Endothelial cell of umbilical vein (primary cell): ENCODE results near the gene TOP3A. TPM values are rescaled to one million over a fixed set of nuclear protein-coding genes. Genes with fewer than 3 reads are reported as not detected.

Experiments
- BruUV-seq: library from RNA; stranded (reverse); fragments of 400-500 nt; replicated peaks from 2 replicates; lab custom pipeline; 2021; lab: Mats Ljungman, UMichigan
- CTCF ChIA-PET: fragments of 300-600, 350-600 bp; sonication (Branson Sonifier 250); formaldehyde crosslinking; loops from one replicate; lab custom pipeline; 2021; ENCODE audit warnings: antibody characterized with exemption, inconsistent platforms; lab: Charles Lee
- POLR2A ChIA-PET: fragments of 300-600, 350-600 bp; sonication (Branson Sonifier 250); formaldehyde crosslinking; loops from one replicate; lab custom pipeline; 2021; ENCODE audit warnings: antibody characterized with exemption, inconsistent platforms; lab: Charles Lee
- DNase-seq: peaks from one replicate; pipeline ENCODE4 v3.0.0-alpha.2; 2011; ENCODE audit warnings: low read depth, low spot score
- FAIRE-seq: peaks from 2 replicates; lab custom pipeline; 2011; peaks lifted over from hg19 to GRCh38; lab: Jason Lieb, UNC
- H2AFZ ChIP-seq: 2 replicates; pipeline ENCODE4 v1.6.0; 2012; ENCODE audit warnings: low read depth, low read length, control low read depth, inconsistent platforms
- H3K27ac ChIP-seq: 2 replicates; pipeline ENCODE4 v1.5.1; 2011; ENCODE audit warnings: low read depth, mild to moderate bottlenecking, control low read depth, low read length, moderate library complexity; ENCODE audit not compliant: insufficient read depth
- H3K27me3 ChIP-seq, 2 experiments: 2 replicates each; pipeline versions ENCODE4 v1.6.0 to v1.6.1; 2011; ENCODE audit warnings: low read length in 2 of 2, mixed read lengths in 1 of 2; ENCODE audit not compliant: control insufficient read depth in 2 of 2, insufficient read depth in 2 of 2
- H3K36me3 ChIP-seq, 2 experiments: 2 replicates in 1 of 2; 3 replicates in 1 of 2; pipeline ENCODE4 v1.5.1; 2011; ENCODE audit warnings: low read length in 2 of 2, mild to moderate bottlenecking in 1 of 2, moderate library complexity in 1 of 2; ENCODE audit not compliant: control insufficient read depth in 2 of 2, insufficient read depth in 2 of 2; ENCODE audit errors: extremely low read depth in 1 of 2
- H3K4me1 ChIP-seq: 3 replicates; pipeline ENCODE4 v1.5.1; 2011; ENCODE audit warnings: mild to moderate bottlenecking, low read length; ENCODE audit not compliant: control insufficient read depth, insufficient read depth; ENCODE audit errors: extremely low read depth
- H3K4me2 ChIP-seq: 2 replicates; pipeline ENCODE4 v1.6.1; 2011; ENCODE audit warnings: low read length, control low read depth, mixed read lengths; ENCODE audit not compliant: insufficient read depth
- H3K4me3 ChIP-seq, 3 experiments: fragments of 200-600 bp in 1 of 3; sonication (generic), shearing (Covaris generic) in 1 of 3; replicated peaks in 1 of 3; 2 replicates each; pipeline ENCODE4 v1.5.1; 2011 to 2016; ENCODE audit warnings: control low read depth in 3 of 3, low read length in 3 of 3, mild to moderate bottlenecking in 2 of 3, inconsistent platforms in 1 of 3, low read depth in 1 of 3, moderate library complexity in 1 of 3; ENCODE audit not compliant: insufficient read depth in 1 of 3
- H3K79me2 ChIP-seq: 2 replicates; pipeline ENCODE4 v1.6.0; 2012; ENCODE audit warnings: low read length, inconsistent platforms; ENCODE audit not compliant: control insufficient read depth, insufficient read depth
- H3K9ac ChIP-seq: replicated peaks from 2 replicates; pipeline ENCODE3; 2011; ENCODE audit warnings: low read length, control low read depth; ENCODE audit not compliant: insufficient read depth; ENCODE audit errors: extremely low read depth
- H3K9me1 ChIP-seq: replicated peaks from 3 replicates; pipeline ENCODE4 v1.6.0; 2011; ENCODE audit warnings: mild to moderate bottlenecking, low read length; ENCODE audit not compliant: control insufficient read depth, insufficient read depth; ENCODE audit errors: extremely low read depth
- H3K9me3 ChIP-seq: replicated peaks from 2 replicates; pipeline ENCODE4 v1.5.1; 2012; ENCODE audit warnings: low read length, inconsistent platforms; ENCODE audit not compliant: control insufficient read depth, insufficient read depth
- H4K20me1 ChIP-seq: replicated peaks from 2 replicates; pipeline ENCODE3; 2011; ENCODE audit warnings: mild to moderate bottlenecking, low read length; ENCODE audit not compliant: control insufficient read depth, insufficient read depth; ENCODE audit errors: extremely low read depth
- CTCF ChIP-seq, 2 donors: IDR thresholded peaks; 1 replicate in 1 of 2; 2 replicates in 1 of 2; pipeline ENCODE4 v1.5.1; 2011; ENCODE audit warnings: low read length in 2 of 2, mild to moderate bottlenecking in 2 of 2, moderate library complexity in 2 of 2, control low read depth in 1 of 2, inconsistent platforms in 1 of 2, low read depth in 1 of 2; ENCODE audit not compliant: insufficient read depth in 1 of 2; ENCODE audit errors: extremely low read depth in 1 of 2
- EZH2 ChIP-seq: IDR thresholded peaks from 2 replicates; pipeline ENCODE4 v1.6.1; 2012; ENCODE audit warnings: borderline replicate concordance, low read depth, mild to moderate bottlenecking, moderate library complexity, low read length, inconsistent platforms; ENCODE audit not compliant: severe bottlenecking
- FOS ChIP-seq: IDR thresholded peaks from 2 replicates; pipeline ENCODE4 v1.6.1; 2011; ENCODE audit warnings: mild to moderate bottlenecking, low read length, moderate library complexity, borderline replicate concordance; ENCODE audit not compliant: insufficient read depth
- GATA2 ChIP-seq: IDR thresholded peaks from 2 replicates; pipeline ENCODE4 v1.7.0; 2011; ENCODE audit warnings: low read depth, mild to moderate bottlenecking, moderate library complexity, mixed read lengths, low read length; ENCODE audit not compliant: insufficient read length, insufficient read depth
- JUN ChIP-seq: IDR thresholded peaks from 2 replicates; pipeline ENCODE4 v1.6.1; 2011; ENCODE audit warnings: borderline replicate concordance, low read depth; ENCODE audit not compliant: insufficient read length, insufficient read depth
- MAX ChIP-seq: IDR thresholded peaks from 2 replicates; pipeline ENCODE4 v1.6.1; 2011; ENCODE audit not compliant: insufficient read depth, insufficient read length
- MYC ChIP-seq: IDR thresholded peaks from one replicate; pipeline ENCODE4 v1.6.1; 2011; ENCODE audit warnings: mild to moderate bottlenecking, low read depth, low read length
- POLR2A ChIP-seq: IDR thresholded peaks from 2 replicates; pipeline ENCODE4 v1.6.1; 2012; ENCODE audit warnings: low read depth, mild to moderate bottlenecking, control low read depth, low read length
- POLR2AphosphoS5 ChIP-seq: IDR thresholded peaks from 2 replicates; pipeline ENCODE4 v1.6.1; 2012; ENCODE audit warnings: low read depth, mild to moderate bottlenecking, control low read depth, low read length, moderate library complexity; ENCODE audit not compliant: insufficient read depth
- dilution Hi-C: fragments of 300-500 bp; cut with MboI; formaldehyde crosslinking; loops from one replicate; pipeline ENCODE4 v1.15.0; 2019; ENCODE audit warnings: low sequenced_read_pairs; ENCODE audit not compliant: extremely low pct_ligation_motif_present
- intact Hi-C: fragments of 100-400 bp; cut with micrococcal nuclease; formaldehyde crosslinking; loops from one replicate; pipeline ENCODE4 v1.10.0; 2022
- polyA plus RNA-seq, 4 experiments: library from polyadenylated mRNA; depleted of rRNA in 3 of 4; stranded (reverse) in 3 of 4; unstranded in 1 of 4; fragments of >200 nt; gene quantifications; 2 replicates each; pipeline versions ENCODE4 v1.2.1 to v1.2.3, GENCODE V29; 2011 to 2012; ENCODE audit warnings: missing spikeins in 1 of 4
- total RNA-seq: library from RNA; stranded (reverse); gene quantifications from 2 replicates; pipeline ENCODE4 v1.2.3, GENCODE V29; 2021

TOP3A gene
- total and polyA plus RNA-seq, 2 donors (not counting 3 experiments of a cell fraction or from before 2014, with no cell fraction given) = 20.4 to 53.1 TPM

DNA sequence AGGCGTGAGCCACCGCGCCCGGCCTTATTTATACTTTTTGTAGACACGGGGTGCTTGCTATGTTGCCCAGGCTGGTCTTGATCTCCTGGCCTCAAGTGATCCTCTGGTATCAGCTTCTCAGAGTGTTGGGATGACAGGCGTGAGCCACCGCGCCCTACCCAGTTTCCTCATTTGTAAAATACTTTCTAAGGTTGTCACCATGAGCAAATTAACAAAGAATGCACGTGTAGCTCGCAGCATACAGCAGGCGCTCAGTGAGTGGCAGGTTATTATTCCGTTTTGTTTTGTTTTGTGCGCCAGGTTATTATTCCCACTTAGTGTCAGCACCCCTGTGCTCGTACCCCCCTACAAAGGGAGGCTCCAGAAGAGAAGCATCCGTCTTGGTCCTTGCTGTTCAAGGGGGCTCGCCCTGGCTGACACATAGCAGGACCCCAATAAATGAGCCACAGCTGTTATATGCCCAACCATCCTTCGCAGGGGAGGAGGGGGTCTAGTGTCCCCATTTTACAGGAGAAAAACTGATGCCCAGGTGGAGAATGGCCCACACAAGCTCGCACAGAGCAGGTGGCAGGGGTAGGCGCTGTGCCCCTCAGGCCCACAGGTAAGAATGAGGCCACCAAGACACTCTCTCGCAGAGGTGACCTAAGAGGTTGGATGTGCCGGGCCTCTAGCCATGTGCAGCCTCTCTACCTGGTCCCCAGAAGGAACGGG is 55.0 kb downstream of the TOP3A start:
- peaks cover 14% of the 10 kb centered on the region for H3K4me1 ChIP-seq
- TF ChIP-seq POLR2A (no peak), CTCF (IDR thresholded peaks at IDR 0.05; ENCODE audit: extremely low read depth in 1 of 2, insufficient read depth in 1 of 2, low read depth in 1 of 2, low read length in 2 of 2) (no peak), MYC (no peak), FOS (no peak), GATA2 (no peak), JUN (no peak), MAX (no peak), POLR2AphosphoS5 (no peak), EZH2 (no peak)
- peak overlapping the region; percentile 57 for H2AFZ ChIP-seq
- H3K9me1 ChIP-seq = no peaks in the 10 kb centered on the region
- H3K27me3 ChIP-seq = no peaks in the 10 kb centered on the region
- H3K4me3 ChIP-seq = no peak overlapping the region
- ChIA-PET POLR2A (no interaction called here), CTCF (no interaction called here)
- H4K20me1 ChIP-seq = no peaks in the 10 kb centered on the region
- H3K9me3 ChIP-seq = no peaks in the 10 kb centered on the region
- dilution Hi-C loops = no loop called here
- H3K79me2 ChIP-seq = peaks cover 23% of the 10 kb centered on the region
- H3K36me3 ChIP-seq = peaks cover 2 to 29% of the 10 kb centered on the region in 2 experiments
- H3K9ac ChIP-seq = no peak overlapping the region
- no TSS peak for BruUV-seq
- H3K27ac ChIP-seq = no peak overlapping the region
- intact Hi-C loops = loop anchor here (1.0 kb wide), 1 partner anchor 56 kb away; the partner anchor contains the start of gene SMCR8
- FAIRE-seq (no peak), DNase-seq (no peak)
- H3K4me2 ChIP-seq = peak overlapping the region; percentile 7
